Neuron (in vitro differentiated cells): ENCODE results near the gene PARD3B.

Source experiments
- H2AFZ ChIP-seq: one replicate; pipeline ENCODE4 v1.6.1; 2013; ENCODE audit warnings: low read depth, mild to moderate bottlenecking, inconsistent platforms, low read length, moderate library complexity
- H3K27me3 ChIP-seq: one replicate; pipeline ENCODE4 v1.6.1; 2013; ENCODE audit warnings: low read length; ENCODE audit not compliant: insufficient read depth
- H3K36me3 ChIP-seq: one replicate; pipeline ENCODE4 v1.6.1; 2013; ENCODE audit warnings: low read length; ENCODE audit not compliant: insufficient read depth
- H3K4me1 ChIP-seq: one replicate; pipeline ENCODE4 v1.6.1; 2013; ENCODE audit warnings: low read length; ENCODE audit not compliant: insufficient read depth
- H3K4me3 ChIP-seq: 2 replicates; pipeline ENCODE4 v1.5.1; 2013; ENCODE audit warnings: mild to moderate bottlenecking, low read length, moderate library complexity
- H3K9me3 ChIP-seq: one replicate; pipeline ENCODE4 v1.6.1; 2013; ENCODE audit warnings: low read length

The PARD3B gene

GRCh38 chr2:205361970-205362369 lies 816.7 kb downstream of the PARD3B start:
- Histone ChIP-seq H3K36me3 (no peaks in the 10 kb centered on the region), H3K27me3 (no peaks in the 10 kb centered on the region), H3K4me3 (no peak overlapping the region), H3K9me3 (no peaks in the 10 kb centered on the region), H2AFZ (no peak overlapping the region), H3K4me1 (peaks cover 27% of the 10 kb centered on the region)

GRCh38 chr2:205364261-205364660 lies 819.0 kb downstream of the PARD3B start:
- no peaks in the 10 kb centered on the region for H3K27me3 ChIP-seq
- no peak overlapping the region for H3K4me3 ChIP-seq
- H3K4me1 ChIP-seq = peaks cover 4% of the 10 kb centered on the region
- H3K9me3 ChIP-seq = no peaks in the 10 kb centered on the region
- no peaks in the 10 kb centered on the region for H3K36me3 ChIP-seq
- no peak overlapping the region for H2AFZ ChIP-seq

- no peaks in the 10 kb centered on the region for H3K27me3 ChIP-seq
- no peaks in the 10 kb centered on the region for H3K4me1 ChIP-seq
- no peak overlapping the region for H3K4me3 ChIP-seq
- no peaks in the 10 kb centered on the region for H3K36me3 ChIP-seq
- H2AFZ ChIP-seq = no peak overlapping the region
- no peaks in the 10 kb centered on the region for H3K9me3 ChIP-seq
Observed at GRCh38 chr2:205366336-205367060, 821.2 kb downstream of the PARD3B start.

GRCh38 chr2:205367331-205367935 lies 822.2 kb downstream of the PARD3B start:
- H3K9me3 ChIP-seq = no peaks in the 10 kb centered on the region
- no peaks in the 10 kb centered on the region for H3K4me1 ChIP-seq
- no peaks in the 10 kb centered on the region for H3K27me3 ChIP-seq
- H3K4me3 ChIP-seq = no peak overlapping the region
- H2AFZ ChIP-seq = no peak overlapping the region
- H3K36me3 ChIP-seq = no peaks in the 10 kb centered on the region

- Histone ChIP-seq H3K9me3 (no peaks in the 10 kb centered on the region), H3K4me3 (no peak overlapping the region), H2AFZ (no peak overlapping the region), H3K36me3 (no peaks in the 10 kb centered on the region), H3K4me1 (no peaks in the 10 kb centered on the region), H3K27me3 (no peaks in the 10 kb centered on the region)
Observed at GRCh38 chr2:205369813-205370212, 824.5 kb downstream of the PARD3B start.

GRCh38 chr2:205370726-205371125 lies 825.5 kb downstream of the PARD3B start:
- no peak overlapping the region for H3K4me3 ChIP-seq
- no peaks in the 10 kb centered on the region for H3K36me3 ChIP-seq
- no peaks in the 10 kb centered on the region for H3K4me1 ChIP-seq
- H3K9me3 ChIP-seq = no peaks in the 10 kb centered on the region
- no peak overlapping the region for H2AFZ ChIP-seq
- H3K27me3 ChIP-seq = no peaks in the 10 kb centered on the region

- Histone ChIP-seq H2AFZ (no peak overlapping the region), H3K27me3 (no peaks in the 10 kb centered on the region), H3K36me3 (no peaks in the 10 kb centered on the region), H3K9me3 (no peaks in the 10 kb centered on the region), H3K4me3 (no peak overlapping the region), H3K4me1 (no peaks in the 10 kb centered on the region)
Observed at GRCh38 chr2:205372141-205372540, 826.9 kb downstream of the PARD3B start.

GRCh38 chr2:205375461-205376448 lies 830.5 kb downstream of the PARD3B start:
- no peak overlapping the region for H2AFZ ChIP-seq
- no peaks in the 10 kb centered on the region for H3K9me3 ChIP-seq
- peaks cover 3% of the 10 kb centered on the region for H3K4me1 ChIP-seq
- H3K4me3 ChIP-seq = no peak overlapping the region
- H3K36me3 ChIP-seq = no peaks in the 10 kb centered on the region
- H3K27me3 ChIP-seq = no peaks in the 10 kb centered on the region

GRCh38 chr2:205377324-205377723 lies 832.0 kb downstream of the PARD3B start:
- H3K9me3 ChIP-seq = no peaks in the 10 kb centered on the region
- peaks cover 3% of the 10 kb centered on the region for H3K4me1 ChIP-seq
- no peak overlapping the region for H2AFZ ChIP-seq
- no peaks in the 10 kb centered on the region for H3K36me3 ChIP-seq
- no peaks in the 10 kb centered on the region for H3K27me3 ChIP-seq
- no peak overlapping the region for H3K4me3 ChIP-seq

GRCh38 chr2:205383601-205384000 lies 838.3 kb downstream of the PARD3B start:
- no peaks in the 10 kb centered on the region for H3K36me3 ChIP-seq
- no peak overlapping the region for H2AFZ ChIP-seq
- no peaks in the 10 kb centered on the region for H3K9me3 ChIP-seq
- H3K4me3 ChIP-seq = no peak overlapping the region
- no peaks in the 10 kb centered on the region for H3K27me3 ChIP-seq
- H3K4me1 ChIP-seq = peaks cover 2% of the 10 kb centered on the region

GRCh38 chr2:205386109-205386508 lies 840.8 kb downstream of the PARD3B start:
- no peak overlapping the region for H3K4me3 ChIP-seq
- H3K27me3 ChIP-seq = no peaks in the 10 kb centered on the region
- peaks cover 2% of the 10 kb centered on the region for H3K4me1 ChIP-seq
- no peak overlapping the region for H2AFZ ChIP-seq
- H3K9me3 ChIP-seq = no peaks in the 10 kb centered on the region
- H3K36me3 ChIP-seq = no peaks in the 10 kb centered on the region

GRCh38 chr2:205387350-205388055 lies 842.2 kb downstream of the PARD3B start:
- Histone ChIP-seq H2AFZ (peak overlapping the region; percentile 19), H3K9me3 (no peaks in the 10 kb centered on the region), H3K4me1 (peaks cover 2% of the 10 kb centered on the region), H3K4me3 (no peak overlapping the region), H3K27me3 (no peaks in the 10 kb centered on the region), H3K36me3 (no peaks in the 10 kb centered on the region)
